DMS53 (cell line): ENCODE results near the gene ANGPTL7.
"Not testable (repeated sequence)": the region's sequence is repeated elsewhere in the genome, so short reads cannot be mapped to it uniquely, and the experiment has no call there.

Experiments
- DNase-seq: peaks from one replicate; lab custom pipeline; 2025; lab: John Stamatoyannopoulos, UW

ANGPTL7 gene

GRCh38 chr1:11169202-11169601, 20.0 kb upstream of the ANGPTL7 start:
- no peak for DNase-seq

DNA sequence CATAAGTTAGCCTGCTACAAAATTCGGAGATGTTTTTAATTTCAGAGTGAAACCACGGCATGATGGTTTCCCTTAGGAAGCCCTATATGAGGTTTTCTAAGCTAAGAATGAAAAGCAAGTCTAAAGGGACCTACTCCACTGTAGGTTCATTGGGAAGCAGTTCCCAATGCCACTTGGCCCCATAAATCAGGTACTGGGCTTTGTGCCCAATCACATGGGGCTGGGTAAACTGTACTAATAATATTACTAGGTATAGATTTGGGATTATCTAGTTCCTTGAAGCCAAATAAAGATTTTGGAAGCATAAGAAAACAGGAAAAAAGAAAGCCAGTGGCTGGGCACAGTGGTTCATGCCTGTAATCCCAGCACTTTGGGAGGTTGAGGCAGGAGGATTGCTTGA, 19.1 kb upstream of the ANGPTL7 start:
- no peak for DNase-seq

GRCh38 chr1:11174261-11174942, 14.8 kb upstream of the ANGPTL7 start:
- no peak for DNase-seq

DNA sequence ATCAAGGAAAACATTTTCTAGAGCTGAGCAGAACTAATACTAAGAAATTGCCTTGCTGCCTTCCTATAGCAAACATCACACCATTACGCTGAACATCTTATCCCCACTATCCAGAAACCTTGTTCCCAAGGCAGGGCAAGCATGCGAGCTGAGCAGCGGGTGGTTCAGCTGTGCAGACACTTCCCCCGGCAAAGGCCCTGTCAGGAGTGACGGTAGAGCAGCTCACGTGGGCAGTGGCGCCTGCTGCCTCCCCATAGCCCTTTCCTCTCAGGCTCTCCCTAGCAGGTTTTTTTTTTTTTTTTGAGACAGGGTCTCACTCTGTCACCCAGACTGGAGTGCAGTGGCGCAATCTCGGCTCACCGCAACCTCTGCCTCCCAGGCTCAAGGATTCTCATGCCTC, 13.7 kb upstream of the ANGPTL7 start:
- DNase-seq, result no peak

DNA sequence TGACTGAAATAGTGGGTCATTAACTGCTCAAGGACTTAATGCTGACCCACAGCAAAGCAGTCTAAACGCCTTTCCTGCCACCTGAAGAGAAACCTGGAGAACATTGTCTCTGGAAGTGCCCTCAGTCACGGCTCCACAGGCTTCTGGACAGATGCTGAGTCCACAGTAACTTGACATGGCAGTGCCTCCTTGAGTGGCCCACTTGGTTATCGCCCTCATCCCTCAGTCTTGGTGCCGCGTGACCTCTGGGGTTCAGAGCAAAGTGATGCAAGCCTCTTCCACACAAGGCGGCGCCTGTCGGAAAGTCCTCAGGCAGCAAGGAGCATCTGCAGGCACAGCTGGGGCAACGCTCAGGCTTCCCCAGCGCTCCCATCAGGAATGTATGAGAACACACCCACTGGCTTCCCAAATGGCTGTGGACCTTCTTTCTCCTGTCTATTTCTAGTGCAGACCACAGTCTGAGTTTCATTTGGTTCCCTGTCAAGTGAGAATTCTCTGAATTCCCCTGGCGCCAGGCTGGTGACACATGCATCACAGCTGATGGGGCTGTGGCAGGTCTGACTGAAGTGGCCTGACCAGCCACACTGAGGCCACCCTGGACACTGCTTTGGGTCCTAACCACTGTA, 13.0 kb upstream of the ANGPTL7 start:
- no peak for DNase-seq

DNA sequence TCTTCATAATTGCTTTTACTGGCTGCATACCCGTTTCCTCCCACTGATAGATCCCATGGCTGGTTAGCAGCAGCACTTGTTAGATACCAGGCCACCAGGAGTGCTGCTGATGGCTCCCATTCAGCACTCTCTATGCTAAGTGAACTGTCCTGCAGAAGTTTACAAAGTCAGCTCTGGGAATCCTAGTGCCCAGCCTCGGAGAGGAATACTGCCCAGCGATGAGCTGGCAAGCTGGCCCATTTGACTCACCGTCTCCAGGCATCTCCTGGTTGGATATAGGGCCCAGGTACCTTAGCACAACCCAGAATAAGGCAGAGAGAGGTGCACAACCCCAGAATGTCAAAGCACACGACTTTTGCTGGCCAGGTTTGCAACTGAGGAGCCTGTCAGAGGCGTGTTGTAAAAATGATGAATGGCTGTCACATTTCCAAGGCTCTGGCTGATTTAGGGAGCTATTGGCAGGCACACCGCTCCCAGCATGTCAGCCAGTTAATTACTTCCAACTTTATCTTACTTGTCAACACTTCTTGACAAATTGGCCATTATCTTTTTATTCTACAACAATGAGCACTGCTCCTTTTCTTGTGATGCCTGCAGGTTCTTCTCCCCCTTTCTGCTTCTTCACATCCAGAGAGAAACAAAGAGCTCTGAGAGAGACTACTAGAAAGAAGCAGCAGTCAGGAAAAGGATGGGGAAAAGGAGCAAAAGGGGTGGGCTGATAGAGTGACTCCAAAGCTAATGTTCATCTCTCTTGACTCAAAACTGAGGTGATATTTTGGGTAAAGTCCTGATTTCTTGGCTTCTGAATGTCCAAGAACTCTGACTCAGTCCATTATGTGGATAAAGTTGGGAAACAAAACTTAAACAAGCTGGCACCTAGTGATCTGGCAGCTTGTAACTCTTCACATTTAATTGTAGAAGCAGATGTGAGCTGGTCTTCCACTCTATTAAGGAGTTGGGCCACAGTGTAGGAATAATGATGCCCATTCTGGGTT, 10.8 kb upstream of the ANGPTL7 start:
- DNase-seq, result no peak

DNA sequence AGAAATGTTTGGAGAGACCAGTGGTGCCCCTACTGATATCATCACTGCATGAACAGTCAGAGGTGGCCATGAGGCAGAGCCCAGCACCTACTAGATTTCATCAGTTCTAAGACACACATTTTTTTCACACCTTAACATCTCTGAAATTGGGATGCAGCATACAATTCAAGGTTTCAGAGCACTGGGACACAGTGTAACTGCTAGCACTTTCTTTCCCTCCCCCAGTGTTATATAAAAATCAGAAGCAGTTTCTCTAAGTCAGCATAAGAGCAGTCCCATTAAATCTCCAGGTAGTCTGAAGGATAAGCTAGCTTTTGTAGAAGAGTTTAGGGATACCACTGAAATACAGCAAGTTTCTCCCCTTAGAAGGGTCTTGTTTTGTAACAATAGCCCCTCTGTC, 10.0 kb upstream of the ANGPTL7 start:
- no peak for DNase-seq

DNA sequence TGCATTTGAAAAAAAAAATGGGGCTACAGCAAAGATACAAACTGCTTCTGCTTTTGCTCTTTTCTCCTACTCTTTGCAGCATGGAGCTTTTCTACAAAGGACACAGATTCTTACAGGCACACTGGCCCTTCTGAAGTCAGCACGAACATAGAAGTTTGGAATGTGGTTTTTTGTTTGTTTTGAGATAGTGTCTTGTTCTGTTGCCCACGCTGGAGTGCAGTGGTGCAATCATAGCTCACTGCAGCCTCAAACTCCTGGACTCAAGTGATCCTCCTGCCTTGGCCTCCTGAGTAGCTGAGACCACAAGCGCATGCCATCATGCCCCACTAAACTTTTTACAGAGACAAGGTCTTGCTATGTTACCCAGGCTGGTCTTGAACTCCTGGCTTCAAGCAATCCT, 9.4 kb upstream of the ANGPTL7 start:
- not testable (repeated sequence) for DNase-seq

GRCh38 chr1:11180342-11180744, 8.8 kb upstream of the ANGPTL7 start:
- DNase-seq, result no peak

DNA sequence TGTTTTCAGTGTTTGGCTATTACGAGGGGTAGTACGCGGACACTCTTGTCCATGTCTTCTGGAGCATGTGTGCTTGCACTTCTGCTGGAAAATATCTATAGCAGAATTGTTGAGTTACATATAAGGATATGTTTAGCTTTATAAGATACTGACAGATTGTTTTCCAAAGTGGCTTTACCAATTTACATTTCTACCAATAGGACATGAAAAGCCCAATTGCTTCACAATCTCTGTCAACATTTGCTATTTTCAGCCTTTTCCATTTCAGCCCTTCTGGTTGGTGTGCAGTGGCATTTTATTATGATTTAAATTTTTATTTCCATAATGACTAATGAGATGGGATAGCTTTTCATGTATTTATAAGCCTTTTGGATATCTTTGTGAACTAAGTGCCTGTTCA, 6.3 kb upstream of the ANGPTL7 start:
- no peak for DNase-seq

- no peak for DNase-seq
These were observed 4.2 kb upstream of the ANGPTL7 start for GRCh38 chr1:11184973-11185372.

DNA sequence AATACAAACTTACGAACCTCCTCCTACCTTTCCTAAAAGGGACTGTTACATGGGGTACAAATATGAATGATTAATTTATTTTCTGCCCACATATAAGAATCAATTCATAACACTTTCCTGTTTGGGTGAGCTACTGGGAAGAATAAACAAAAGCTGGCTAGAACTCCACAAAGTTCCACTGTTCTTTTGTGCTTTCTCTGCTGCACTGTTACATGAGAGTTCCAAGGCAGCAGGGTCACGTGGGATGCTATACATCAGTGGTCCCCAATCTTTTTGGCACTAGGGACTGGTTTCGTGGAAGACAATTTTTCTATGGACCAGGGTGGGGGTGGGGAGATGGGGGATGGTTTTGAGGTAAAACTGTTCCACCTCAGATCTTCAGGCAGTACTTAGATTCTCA, 2.2 kb upstream of the ANGPTL7 start:
- DNase-seq, result no peak

GRCh38 chr1:11187494-11187893, 1.7 kb upstream of the ANGPTL7 start:
- no peak for DNase-seq

GRCh38 chr1:11187931-11188330, 1.2 kb upstream of the ANGPTL7 start:
- no peak for DNase-seq

GRCh38 chr1:11188381-11188780, 774 bp upstream of the ANGPTL7 start:
- DNase-seq, result no peak

DNA sequence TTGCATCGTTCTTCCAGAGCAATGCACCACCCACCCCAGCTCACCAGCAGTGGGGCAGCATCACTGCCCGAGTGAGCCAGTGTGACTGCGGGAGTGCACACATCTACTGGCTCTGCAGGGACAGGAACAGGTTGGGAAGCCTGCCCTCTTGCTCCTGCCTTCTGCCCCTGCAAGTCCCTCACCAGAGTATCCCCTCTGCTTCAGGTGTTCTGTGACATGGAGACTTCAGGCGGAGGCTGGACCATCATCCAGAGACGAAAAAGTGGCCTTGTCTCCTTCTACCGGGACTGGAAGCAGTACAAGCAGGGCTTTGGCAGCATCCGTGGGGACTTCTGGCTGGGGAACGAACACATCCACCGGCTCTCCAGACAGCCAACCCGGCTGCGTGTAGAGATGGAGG, 4.2 kb downstream of the ANGPTL7 start:
- DNase-seq, result no peak

DNA sequence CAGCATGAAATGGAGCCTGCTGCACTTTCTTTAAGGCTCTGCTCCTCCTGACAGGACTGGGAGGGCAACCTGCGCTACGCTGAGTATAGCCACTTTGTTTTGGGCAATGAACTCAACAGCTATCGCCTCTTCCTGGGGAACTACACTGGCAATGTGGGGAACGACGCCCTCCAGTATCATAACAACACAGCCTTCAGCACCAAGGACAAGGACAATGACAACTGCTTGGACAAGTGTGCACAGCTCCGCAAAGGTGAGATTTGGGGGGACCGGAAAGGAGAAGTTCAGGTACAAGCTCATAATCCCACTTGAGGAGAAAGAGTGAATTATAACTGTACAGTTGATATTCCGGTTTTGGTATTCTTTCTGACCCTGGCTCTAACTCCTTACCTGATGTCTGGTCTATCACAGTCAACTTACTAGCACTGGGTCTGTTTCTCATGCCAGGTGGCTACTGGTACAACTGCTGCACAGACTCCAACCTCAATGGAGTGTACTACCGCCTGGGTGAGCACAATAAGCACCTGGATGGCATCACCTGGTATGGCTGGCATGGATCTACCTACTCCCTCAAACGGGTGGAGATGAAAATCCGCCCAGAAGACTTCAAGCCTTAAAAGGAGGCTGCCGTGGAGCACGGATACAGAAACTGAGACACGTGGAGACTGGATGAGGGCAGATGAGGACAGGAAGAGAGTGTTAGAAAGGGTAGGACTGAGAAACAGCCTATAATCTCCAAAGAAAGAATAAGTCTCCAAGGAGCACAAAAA, 5.4 kb downstream of the ANGPTL7 start:
- no peak for DNase-seq

GRCh38 chr1:11196945-11197344, 7.8 kb downstream of the ANGPTL7 start:
- no peak for DNase-seq

DNA sequence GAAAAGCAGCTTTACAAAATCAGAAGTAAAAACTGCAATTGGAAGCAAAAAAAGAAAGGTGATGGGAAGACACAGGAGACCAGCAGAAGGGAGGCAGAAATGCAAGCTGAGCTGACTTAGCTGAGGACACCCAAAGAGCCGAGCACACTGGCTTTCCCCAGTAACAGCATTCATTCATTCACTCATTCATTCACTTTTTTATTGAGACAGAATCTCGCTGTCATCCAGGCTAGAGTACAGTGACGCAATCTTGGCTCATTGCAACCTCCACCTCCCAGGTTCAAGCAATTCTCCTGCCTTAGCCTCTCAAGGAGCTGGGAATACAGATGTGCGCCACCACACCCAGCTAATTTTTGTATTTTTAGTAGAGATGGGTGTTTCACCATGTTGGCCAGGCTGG, 8.2 kb downstream of the ANGPTL7 start:
- DNase-seq, result no peak

DNA sequence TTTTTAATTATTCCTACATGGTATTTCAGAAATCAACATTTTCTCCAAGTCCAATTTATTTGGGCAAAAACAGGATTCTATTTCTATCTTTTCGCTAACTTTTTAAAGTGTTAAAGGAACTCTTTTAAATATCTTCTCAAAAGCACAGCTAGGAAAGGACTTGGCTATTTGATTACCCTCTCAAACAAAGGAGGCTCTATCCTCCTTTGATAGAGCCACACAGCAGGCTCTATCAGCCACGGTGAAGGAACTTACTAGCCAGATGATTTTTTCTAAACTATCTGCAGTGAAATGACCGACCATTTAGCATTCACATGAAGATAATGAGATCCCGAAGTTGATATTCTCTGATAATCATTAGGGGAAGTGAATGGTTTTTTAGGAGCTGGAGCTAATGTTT, 9.1 kb downstream of the ANGPTL7 start:
- DNase-seq, result no peak

- no peak for DNase-seq
These were observed 9.9 kb downstream of the ANGPTL7 start for GRCh38 chr1:11198851-11199594.
